Endometrial microvascular endothelial cells (primary cell): ENCODE results near the gene PHF21A. TPM values are rescaled to one million over a fixed set of nuclear protein-coding genes. Genes with fewer than 3 reads are reported as not detected.

ENCODE experiments used
- in situ Hi-C: cut with HindIII; loops from 2 replicates; pipeline ENCODE4 v1.10.0; 2017; ENCODE audit warnings: low sequenced_read_pairs, low pct_unique_long_range_greater_than_20kb; ENCODE audit errors: inconsistent ontology term
- total RNA-seq: library from RNA; depleted of rRNA; stranded (reverse); fragments of >200 nt; gene quantifications from one replicate; pipeline ENCODE4 v1.2.3, GENCODE V29; 2015; ENCODE audit errors: inconsistent ontology term

Gene PHF21A
- total RNA-seq, 1 donor from 2014 or later, result 13.5 TPM

- in situ Hi-C loops, result no loop called here
Measured at GRCh38 chr11:46100670-46101069, 20.6 kb downstream of the PHF21A start.

- in situ Hi-C loops, result no loop called here
Measured at GRCh38 chr11:46099963-46100316, 21.3 kb downstream of the PHF21A start.

- in situ Hi-C loops, result no loop called here
Measured at GRCh38 chr11:46090375-46090774, 30.9 kb downstream of the PHF21A start.

GRCh38 chr11:46079662-46080061 lies 41.6 kb downstream of the PHF21A start:
- in situ Hi-C loops, result no loop called here

- in situ Hi-C loops, result no loop called here
Measured at GRCh38 chr11:46075928-46076327, 45.3 kb downstream of the PHF21A start.

- in situ Hi-C loops, result no loop called here
Measured at GRCh38 chr11:46075168-46075567, 46.1 kb downstream of the PHF21A start.

- in situ Hi-C loops, result no loop called here
Measured at GRCh38 chr11:46073632-46074031, 47.6 kb downstream of the PHF21A start.

- in situ Hi-C loops, result no loop called here
Measured at GRCh38 chr11:46072172-46072964, 48.9 kb downstream of the PHF21A start.

GRCh38 chr11:46071091-46071490 lies 50.2 kb downstream of the PHF21A start:
- in situ Hi-C loops, result no loop called here

- in situ Hi-C loops, result no loop called here
Measured at GRCh38 chr11:46069595-46069994, 51.7 kb downstream of the PHF21A start.

GRCh38 chr11:46066335-46066734 lies 54.9 kb downstream of the PHF21A start:
- in situ Hi-C loops, result no loop called here

GRCh38 chr11:46065681-46066080 lies 55.6 kb downstream of the PHF21A start:
- in situ Hi-C loops, result no loop called here

GRCh38 chr11:46064221-46064620 lies 57.0 kb downstream of the PHF21A start:
- in situ Hi-C loops, result no loop called here

- in situ Hi-C loops, result no loop called here
Measured at GRCh38 chr11:46063138-46063537, 58.1 kb downstream of the PHF21A start.

GRCh38 chr11:46060013-46060412 lies 61.2 kb downstream of the PHF21A start:
- in situ Hi-C loops, result no loop called here

GRCh38 chr11:46057489-46057888 lies 63.8 kb downstream of the PHF21A start:
- in situ Hi-C loops, result no loop called here

GRCh38 chr11:46055371-46055770 lies 65.9 kb downstream of the PHF21A start:
- in situ Hi-C loops, result no loop called here

GRCh38 chr11:46051102-46051501 lies 70.2 kb downstream of the PHF21A start:
- in situ Hi-C loops, result no loop called here

- in situ Hi-C loops, result no loop called here
Measured at GRCh38 chr11:46050662-46051061, 70.6 kb downstream of the PHF21A start.

GRCh38 chr11:46050003-46050461 lies 71.2 kb downstream of the PHF21A start:
- in situ Hi-C loops, result no loop called here

GRCh38 chr11:46049325-46049897 lies 71.8 kb downstream of the PHF21A start:
- in situ Hi-C loops, result no loop called here
